HepG2 (cell line): ENCODE results near the gene ZGRF1. TPM values are rescaled to one million over a fixed set of nuclear protein-coding genes. Genes with fewer than 3 reads are reported as not detected.
A peak's percentile ranks its signal among the peaks of the same experiment; 100 is the strongest.

Experiments used
- AHR ChIP-seq: IDR thresholded peaks from 2 replicates; pipeline ENCODE4 v1.6.1; 2018; ENCODE audit warnings: missing genetic modification reagents, missing compliant biosample characterization
- ATF2 ChIP-seq: sonication (generic); formaldehyde crosslinking; IDR thresholded peaks from 2 replicates; pipeline ENCODE4 v1.4.0; 2020; ENCODE audit warnings: missing genetic modification reagents
- BCL3 ChIP-seq: sonication (generic); formaldehyde crosslinking; IDR thresholded peaks from 2 replicates; pipeline ENCODE4 v1.5.1; 2020; ENCODE audit warnings: mild to moderate bottlenecking, missing genetic modification reagents, moderate library complexity
- CCAR2 ChIP-seq: fragments of 200-400 bp; formaldehyde crosslinking; optimal IDR thresholded peaks from 2 replicates; pipeline ENCODE3; 2018; ENCODE audit warnings: low read depth, mild to moderate bottlenecking, low read length, moderate library complexity
- DNMT3B ChIP-seq: conservative IDR thresholded peaks from 2 replicates; pipeline ENCODE4 v1.6.1; 2016; ENCODE audit warnings: missing biosample characterization, control low read depth
- ETV6 ChIP-seq: sonication (generic); formaldehyde crosslinking; conservative IDR thresholded peaks from 2 replicates; pipeline ENCODE4 v1.4.0; 2020; ENCODE audit warnings: missing genetic modification reagents
- FOSL2 ChIP-seq: sonication (generic); formaldehyde crosslinking; IDR thresholded peaks from 2 replicates; pipeline ENCODE4 v1.4.0; 2020; ENCODE audit warnings: missing genetic modification reagents
- FOXJ3 ChIP-seq: sonication (generic); formaldehyde crosslinking; IDR thresholded peaks from 2 replicates; pipeline ENCODE4 v1.4.0; 2020; ENCODE audit warnings: missing genetic modification reagents, mild to moderate bottlenecking, borderline replicate concordance
- GRHL1 ChIP-seq: sonication (generic); formaldehyde crosslinking; conservative IDR thresholded peaks from 2 replicates; pipeline ENCODE4 v1.8.0; 2022; ENCODE audit warnings: missing genetic modification reagents
- IKZF4 ChIP-seq: sonication (generic); formaldehyde crosslinking; IDR thresholded peaks from 2 replicates; pipeline ENCODE4 v1.5.1; 2020; ENCODE audit warnings: borderline replicate concordance, mild to moderate bottlenecking, low read depth, missing genetic modification reagents; ENCODE audit errors: not compliant biosample characterization
- NFYB ChIP-seq: sonication (generic); formaldehyde crosslinking; IDR thresholded peaks from 2 replicates; pipeline ENCODE4 v1.4.0; 2020; ENCODE audit warnings: missing genetic modification reagents
- RBM39 ChIP-seq: fragments of 200-400 bp; formaldehyde crosslinking; IDR thresholded peaks from one replicate; pipeline ENCODE4 v1.6.1; 2018; ENCODE audit warnings: antibody characterized with exemption, mild to moderate bottlenecking, low read depth, low read length; ENCODE audit not compliant: poor library complexity, severe bottlenecking
- STAG1 ChIP-seq: sonication (generic); formaldehyde crosslinking; IDR thresholded peaks from 2 replicates; pipeline ENCODE4 v1.4.0; 2020; ENCODE audit warnings: missing genetic modification reagents
- THRA ChIP-seq: sonication (generic); formaldehyde crosslinking; IDR thresholded peaks from 2 replicates; pipeline ENCODE4 v1.4.0; 2020; ENCODE audit warnings: missing genetic modification reagents, borderline replicate concordance
- WIZ ChIP-seq: sonication (generic); formaldehyde crosslinking; IDR thresholded peaks from 2 replicates; pipeline ENCODE4 v1.5.1; 2020; ENCODE audit warnings: mild to moderate bottlenecking, missing genetic modification reagents
- ZC3H13 ChIP-seq: sonication (generic); formaldehyde crosslinking; IDR thresholded peaks from 2 replicates; pipeline ENCODE4 v1.8.1; 2023; ENCODE audit warnings: mild to moderate bottlenecking, missing genetic modification reagents, moderate library complexity
- ZNF101 ChIP-seq: sonication (generic); formaldehyde crosslinking; IDR thresholded peaks from 2 replicates; pipeline ENCODE4 v1.4.0; 2020; ENCODE audit warnings: mild to moderate bottlenecking, low read depth, missing genetic modification reagents, borderline replicate concordance
- ZNF251 ChIP-seq: sonication (generic); formaldehyde crosslinking; IDR thresholded peaks from 2 replicates; pipeline ENCODE4 v1.9.0; 2021; ENCODE audit warnings: mild to moderate bottlenecking, missing genetic modification reagents
- ZNF3 ChIP-seq: IDR thresholded peaks from 2 replicates; pipeline ENCODE4 v1.7.0; 2017; ENCODE audit warnings: inconsistent platforms
- ZNF367 ChIP-seq: sonication (generic); formaldehyde crosslinking; IDR thresholded peaks from 2 replicates; pipeline ENCODE4 v1.4.0; 2020; ENCODE audit warnings: missing genetic modification reagents, borderline replicate concordance
- ZNF431 ChIP-seq: sonication (generic); formaldehyde crosslinking; IDR thresholded peaks from 2 replicates; pipeline ENCODE4 v1.9.0; 2022; ENCODE audit warnings: missing genetic modification reagents, low read depth, mild to moderate bottlenecking, borderline replicate concordance
- ZNF451 ChIP-seq: sonication (generic); formaldehyde crosslinking; IDR thresholded peaks from 2 replicates; pipeline ENCODE4 v1.5.0; 2020; ENCODE audit warnings: mild to moderate bottlenecking, missing genetic modification reagents
- ZNF749 ChIP-seq: sonication (generic); formaldehyde crosslinking; IDR thresholded peaks from 2 replicates; pipeline ENCODE4 v1.8.0; 2022; ENCODE audit warnings: mild to moderate bottlenecking, missing genetic modification reagents, moderate library complexity, borderline replicate concordance
- ZNF781 ChIP-seq: sonication (generic); formaldehyde crosslinking; IDR thresholded peaks from 2 replicates; pipeline ENCODE4 v1.5.1; 2020; ENCODE audit warnings: borderline replicate concordance, mild to moderate bottlenecking, missing genetic modification reagents; ENCODE audit errors: not compliant biosample characterization
- polyA plus RNA-seq, 8 experiments: library from polyadenylated mRNA; depleted of rRNA in 3 of 8; stranded (reverse) in 7 of 8; unstranded in 1 of 8; fragments of >200 nt; fragmentation: Illumina TruSeq in 4 of 8; extraction: Trizol in 4 of 8; gene quantifications; 2 replicates each; pipeline versions ENCODE4 v1.2.1 to v1.2.3, GENCODE V29; 2011 to 2016; ENCODE audit warnings: low read depth in 4 of 8, missing spikeins in 1 of 8, mixed read lengths in 1 of 8; ENCODE audit not compliant: insufficient read depth in 1 of 8
- total RNA-seq, 5 experiments: library from RNA; depleted of rRNA; stranded (reverse); fragments of >200 nt; fragmentation: Illumina TruSeq; extraction: Trizol; gene quantifications; 2 replicates each; pipeline ENCODE4 v1.2.3, GENCODE V29; 2016; ENCODE audit warnings: low read depth in 1 of 5

ZGRF1 gene
- total and polyA plus RNA-seq, 2 of the 13 experiments (the other 11 are each of a cell fraction or from before 2014, with no cell fraction given) = 8.6 to 15.9 TPM

GRCh38 chr4:112523764-112524505 lies 112.8 kb downstream of the ZGRF1 start (continued):
- 0 out of 2 replicates have a peak, but pooled peaks have one; percentile 12 for TF ChIP-seq THRA (CRISPR knock-in tag)
- TF ChIP-seq DNMT3B (CRISPR knock-in tag) = no peak
- peak; percentile 45; the same call in 1 of the 2 replicates for TF ChIP-seq FOSL2 (CRISPR knock-in tag)
- no peak for TF ChIP-seq ATF2 (CRISPR knock-in tag)
- no peak for TF ChIP-seq ZNF251 (CRISPR knock-in tag)
- TF ChIP-seq FOXJ3 (CRISPR knock-in tag) = no peak
- TF ChIP-seq ZNF3 = no peak
- TF ChIP-seq BCL3 (CRISPR knock-in tag) = peak; percentile 36; the same call in 1 of the 2 replicates
- no peak for TF ChIP-seq IKZF4 (CRISPR knock-in tag)
- TF ChIP-seq GRHL1 (CRISPR knock-in tag) = no peak
- TF ChIP-seq WIZ = 0 out of 2 replicates have a peak, but pooled peaks have one; percentile 21
- no peak for TF ChIP-seq ZNF101
- no peak for TF ChIP-seq CCAR2
- no peak for TF ChIP-seq ZNF367
- no peak for TF ChIP-seq RBM39
- TF ChIP-seq ZNF451 (CRISPR knock-in tag) = 0 out of 2 replicates have a peak, but pooled peaks have one; percentile 29
- TF ChIP-seq ZC3H13 (CRISPR knock-in tag) = no peak
- TF ChIP-seq ZNF431 (CRISPR knock-in tag) = no peak
- 0 out of 2 replicates have a peak, but pooled peaks have one; percentile 20 for TF ChIP-seq NFYB
- no peak for TF ChIP-seq ZNF749 (CRISPR knock-in tag)
- TF ChIP-seq AHR = 0 out of 2 replicates have a peak, but pooled peaks have one; percentile 58
- TF ChIP-seq ETV6 (CRISPR knock-in tag) = no peak
- TF ChIP-seq ZNF781 (CRISPR knock-in tag) = no peak
- TF ChIP-seq STAG1 (CRISPR knock-in tag) = peak; percentile 90
